GM10847 (cell line): ENCODE measurements around the gene POM121L2.

Experiments used
- POLR2A ChIP-seq: IDR thresholded peaks from 2 replicates; pipeline ENCODE4 v1.6.1; 2011; ENCODE audit not compliant: insufficient read length; ENCODE audit errors: extremely low read depth

The POM121L2 gene

DNA sequence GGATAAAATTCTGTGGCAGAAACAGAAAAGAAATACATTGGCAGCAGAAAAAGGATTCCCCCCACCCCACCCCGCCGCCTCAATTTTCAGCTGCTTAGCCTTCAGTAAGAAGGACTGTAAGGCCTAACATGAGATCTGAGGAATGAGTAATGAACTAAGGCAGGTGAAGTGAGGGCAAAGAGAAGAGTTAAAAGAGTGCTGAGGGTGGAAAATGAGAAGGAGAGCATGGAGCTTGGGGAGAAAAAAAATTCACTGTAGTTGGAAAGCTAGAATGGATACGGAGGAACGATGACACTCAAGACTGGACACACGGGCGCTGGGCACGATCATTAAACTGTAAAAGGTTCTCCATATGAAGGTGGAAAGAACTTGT, 14.6 kb downstream of the POM121L2 start:
- TF ChIP-seq POLR2A, result no peak

- TF ChIP-seq POLR2A, result no peak
These were observed 15.8 kb downstream of the POM121L2 start for GRCh38 chr6:27296106-27296783.

DNA sequence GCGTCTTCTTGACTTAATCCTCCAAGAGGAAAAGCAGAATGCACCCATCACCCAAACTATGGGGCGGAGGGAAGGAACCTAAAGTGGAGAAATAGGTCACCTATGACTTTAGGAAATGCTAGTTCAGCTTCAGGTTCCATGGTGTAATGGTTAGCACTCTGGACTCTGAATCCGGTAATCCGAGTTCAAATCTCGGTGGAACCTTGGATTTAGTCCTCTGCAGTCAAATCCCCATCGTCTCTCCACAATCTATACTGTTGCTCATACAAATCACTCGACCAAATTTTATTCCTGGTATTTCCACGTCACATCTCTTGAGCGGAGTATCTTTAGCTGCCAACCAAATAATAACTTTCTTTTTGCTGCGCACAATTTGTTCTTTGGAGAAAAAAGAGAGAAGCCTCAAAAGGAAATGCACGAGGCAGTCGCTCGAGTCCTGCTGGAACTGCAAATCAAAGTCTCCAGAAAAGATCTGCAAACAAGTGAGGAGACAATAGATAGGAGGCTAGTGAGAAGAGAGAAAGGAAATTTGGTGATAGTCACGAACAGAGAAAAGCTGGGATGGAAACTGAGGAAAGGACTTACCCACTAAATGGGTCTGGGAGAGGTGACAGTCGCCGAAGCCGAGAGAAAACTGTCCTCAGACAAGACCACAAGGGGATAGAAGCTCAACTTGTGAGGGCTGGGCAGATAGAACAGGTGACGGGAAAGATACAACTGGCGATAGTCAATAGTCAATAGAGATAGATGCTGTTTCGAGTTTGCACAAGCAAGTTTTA, 16.6 kb downstream of the POM121L2 start:
- no peak for TF ChIP-seq POLR2A

DNA sequence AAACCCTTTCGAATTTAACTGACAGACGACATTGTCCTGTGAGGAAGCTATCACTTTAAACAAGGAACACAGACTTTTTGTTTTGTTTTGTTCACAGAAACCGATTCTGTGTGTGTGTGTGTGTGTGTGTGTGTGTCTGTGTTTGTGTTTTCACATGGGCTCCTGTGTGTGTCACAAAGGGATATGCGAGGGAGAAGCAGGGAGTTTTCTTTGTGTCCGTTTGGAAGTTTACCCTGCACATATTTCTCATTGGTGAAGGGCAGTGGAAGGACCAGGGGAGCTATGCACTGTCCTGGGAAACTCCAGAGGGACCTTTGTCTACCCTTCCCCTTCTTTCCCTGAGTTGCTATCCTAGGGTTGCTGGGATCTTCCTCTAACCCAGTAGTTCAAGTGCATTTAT, 17.7 kb downstream of the POM121L2 start:
- TF ChIP-seq POLR2A, result no peak

DNA sequence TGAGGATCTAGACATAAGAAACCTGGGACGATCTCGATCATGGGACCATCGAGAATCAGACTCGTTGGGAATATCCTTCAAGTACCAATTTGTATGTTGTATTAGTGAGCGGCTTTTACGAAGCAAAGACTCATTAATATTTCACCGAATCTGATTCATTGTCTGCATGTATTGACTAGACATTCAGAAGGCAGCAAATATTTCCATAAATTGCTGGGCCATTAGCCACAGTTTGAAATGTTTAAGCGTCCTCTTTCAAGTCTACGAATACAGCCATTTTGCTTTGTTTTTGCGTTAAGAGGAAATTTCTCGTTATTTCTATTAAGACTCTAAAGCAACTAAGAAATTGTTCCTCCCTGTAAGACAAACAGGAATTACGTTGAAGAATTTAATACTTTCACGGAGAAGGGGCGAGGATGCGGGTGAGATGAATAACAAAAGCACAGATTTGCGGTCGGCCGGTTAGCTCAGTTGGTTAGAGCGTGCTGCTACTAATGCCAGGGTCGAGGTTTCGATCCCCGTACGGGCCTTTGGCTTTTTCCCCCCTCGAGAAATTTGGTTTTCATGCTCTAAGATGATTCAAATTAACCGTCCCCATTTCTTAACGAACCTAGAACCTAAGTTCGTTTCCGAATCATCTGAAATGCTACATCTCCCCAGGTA, 18.5 kb downstream of the POM121L2 start:
- TF ChIP-seq POLR2A, result no peak

GRCh38 chr6:27290850-27291208, 21.2 kb downstream of the POM121L2 start:
- no peak for TF ChIP-seq POLR2A

GRCh38 chr6:27290065-27290849, 21.8 kb downstream of the POM121L2 start:
- TF ChIP-seq POLR2A, result no peak

DNA sequence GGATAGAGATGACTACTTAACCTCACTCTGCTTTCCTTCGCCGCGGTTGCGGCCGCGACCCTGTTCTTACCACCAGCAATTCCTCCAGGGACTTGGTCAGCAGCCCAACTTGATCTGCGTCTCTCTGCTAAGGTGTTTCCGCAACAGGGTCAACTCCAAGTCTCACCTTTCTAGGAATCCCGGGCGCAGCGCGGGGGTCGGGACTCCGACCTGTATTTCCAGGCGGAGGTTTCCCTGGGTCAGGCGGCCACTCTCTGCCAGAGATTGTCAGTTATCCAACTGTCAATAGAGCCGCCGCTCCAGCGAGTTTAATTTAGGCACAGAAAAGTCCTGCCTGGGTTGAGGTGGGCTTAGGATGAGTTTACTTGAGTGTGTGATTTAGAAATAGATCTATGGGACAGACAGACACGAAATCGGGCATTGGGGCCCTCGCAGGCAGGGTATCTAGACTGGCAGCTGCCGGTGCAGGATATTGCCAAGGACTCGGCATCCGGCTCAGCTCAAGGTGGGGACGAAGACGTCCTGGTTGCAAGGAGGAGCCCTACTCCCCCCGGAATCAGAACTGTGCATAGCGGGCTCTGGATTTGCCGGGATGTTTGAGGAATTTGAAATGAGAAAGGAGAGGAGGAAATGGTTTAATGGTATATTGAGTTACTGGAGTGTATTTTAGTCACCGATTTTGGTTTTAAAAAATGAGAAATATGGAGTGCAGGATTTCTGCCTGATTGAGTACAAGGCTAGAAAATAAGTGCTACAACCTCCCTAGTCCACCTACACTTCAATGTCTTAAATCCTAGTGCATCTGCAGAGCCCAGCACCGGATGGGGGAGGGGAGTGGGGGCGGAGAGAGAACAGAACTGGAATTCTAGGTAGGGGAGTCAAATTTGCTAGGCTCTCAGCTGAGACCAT, 23.7 kb downstream of the POM121L2 start:
- no peak for TF ChIP-seq POLR2A

GRCh38 chr6:27287751-27288135, 24.3 kb downstream of the POM121L2 start:
- no peak for TF ChIP-seq POLR2A

- no peak for TF ChIP-seq POLR2A
These were observed 25.9 kb downstream of the POM121L2 start for GRCh38 chr6:27286141-27286540.

GRCh38 chr6:27283279-27283678, 28.8 kb downstream of the POM121L2 start:
- no peak for TF ChIP-seq POLR2A

- TF ChIP-seq POLR2A, result no peak
These were observed 30.5 kb downstream of the POM121L2 start for GRCh38 chr6:27281569-27281968.

DNA sequence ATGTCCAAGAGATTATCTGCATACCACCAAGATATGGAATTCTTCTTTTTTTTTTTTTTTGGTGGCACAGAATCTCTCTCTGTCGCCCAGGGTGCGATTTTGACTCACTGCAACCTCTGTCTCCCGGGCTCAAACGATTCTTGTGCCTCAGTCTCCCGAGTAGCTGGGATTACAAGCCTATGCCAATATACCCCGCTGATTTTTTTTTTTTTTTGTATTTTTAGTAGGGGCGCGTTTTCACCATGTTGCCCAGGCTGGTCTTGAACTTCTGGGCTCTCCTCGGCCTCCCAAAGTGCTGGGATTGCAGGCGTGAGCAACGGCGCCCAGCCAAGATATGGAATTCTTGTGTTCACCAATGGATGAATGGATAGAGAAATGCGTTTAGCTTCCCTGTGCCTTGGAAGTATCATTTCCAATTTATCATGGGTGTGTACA, 31.0 kb downstream of the POM121L2 start:
- no peak for TF ChIP-seq POLR2A

GRCh38 chr6:27280540-27281000, 31.5 kb downstream of the POM121L2 start:
- TF ChIP-seq POLR2A, result no peak

GRCh38 chr6:27280064-27280539, 32.0 kb downstream of the POM121L2 start:
- TF ChIP-seq POLR2A, result no peak
